ENCODE data around the gene TACC2. TPM values are rescaled to one million over a fixed set of nuclear protein-coding genes. Genes with fewer than 3 reads are reported as not detected.

TACC2 gene
- total and polyA plus RNA-seq, 12 donors, result 68.1 to 451 (median 364) TPM

- H3K36me3 ChIP-seq, result peaks cover 0 to 92% (median 9%) of the 10 kb centered on the region in 9 donors
- DNase-seq (no peak), ATAC-seq (peak in 2 of 8 donors; percentile 12 to 18)
- intact Hi-C loops (cut with DNase I), result no loop called here
- H3K4me1 ChIP-seq, result peaks cover 0 to 42% (median 4%) of the 10 kb centered on the region in 9 donors
- TF ChIP-seq, protein P1, sequence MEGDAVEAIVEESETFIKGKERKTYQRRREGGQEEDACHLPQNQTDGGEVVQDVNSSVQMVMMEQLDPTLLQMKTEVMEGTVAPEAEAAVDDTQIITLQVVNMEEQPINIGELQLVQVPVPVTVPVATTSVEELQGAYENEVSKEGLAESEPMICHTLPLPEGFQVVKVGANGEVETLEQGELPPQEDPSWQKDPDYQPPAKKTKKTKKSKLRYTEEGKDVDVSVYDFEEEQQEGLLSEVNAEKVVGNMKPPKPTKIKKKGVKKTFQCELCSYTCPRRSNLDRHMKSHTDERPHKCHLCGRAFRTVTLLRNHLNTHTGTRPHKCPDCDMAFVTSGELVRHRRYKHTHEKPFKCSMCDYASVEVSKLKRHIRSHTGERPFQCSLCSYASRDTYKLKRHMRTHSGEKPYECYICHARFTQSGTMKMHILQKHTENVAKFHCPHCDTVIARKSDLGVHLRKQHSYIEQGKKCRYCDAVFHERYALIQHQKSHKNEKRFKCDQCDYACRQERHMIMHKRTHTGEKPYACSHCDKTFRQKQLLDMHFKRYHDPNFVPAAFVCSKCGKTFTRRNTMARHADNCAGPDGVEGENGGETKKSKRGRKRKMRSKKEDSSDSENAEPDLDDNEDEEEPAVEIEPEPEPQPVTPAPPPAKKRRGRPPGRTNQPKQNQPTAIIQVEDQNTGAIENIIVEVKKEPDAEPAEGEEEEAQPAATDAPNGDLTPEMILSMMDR (IDR thresholded peaks at IDR 0.05), result no peak
- 93 to 94% methylated on average over 11 of the region's 11 CpGs for WGBS, 2 donors
- peak overlapping the region in 4 of 10 donors; percentile 5 to 41 (median 27) for H3K27ac ChIP-seq
- no peaks in the 10 kb centered on the region for H3K27me3 ChIP-seq
- no peaks in the 10 kb centered on the region for H3K9me3 ChIP-seq
- H3K4me3 ChIP-seq, result no peak overlapping the region
Measured at GRCh38 chr10:122249303-122249850, 260.4 kb downstream of the TACC2 start.

DNA sequence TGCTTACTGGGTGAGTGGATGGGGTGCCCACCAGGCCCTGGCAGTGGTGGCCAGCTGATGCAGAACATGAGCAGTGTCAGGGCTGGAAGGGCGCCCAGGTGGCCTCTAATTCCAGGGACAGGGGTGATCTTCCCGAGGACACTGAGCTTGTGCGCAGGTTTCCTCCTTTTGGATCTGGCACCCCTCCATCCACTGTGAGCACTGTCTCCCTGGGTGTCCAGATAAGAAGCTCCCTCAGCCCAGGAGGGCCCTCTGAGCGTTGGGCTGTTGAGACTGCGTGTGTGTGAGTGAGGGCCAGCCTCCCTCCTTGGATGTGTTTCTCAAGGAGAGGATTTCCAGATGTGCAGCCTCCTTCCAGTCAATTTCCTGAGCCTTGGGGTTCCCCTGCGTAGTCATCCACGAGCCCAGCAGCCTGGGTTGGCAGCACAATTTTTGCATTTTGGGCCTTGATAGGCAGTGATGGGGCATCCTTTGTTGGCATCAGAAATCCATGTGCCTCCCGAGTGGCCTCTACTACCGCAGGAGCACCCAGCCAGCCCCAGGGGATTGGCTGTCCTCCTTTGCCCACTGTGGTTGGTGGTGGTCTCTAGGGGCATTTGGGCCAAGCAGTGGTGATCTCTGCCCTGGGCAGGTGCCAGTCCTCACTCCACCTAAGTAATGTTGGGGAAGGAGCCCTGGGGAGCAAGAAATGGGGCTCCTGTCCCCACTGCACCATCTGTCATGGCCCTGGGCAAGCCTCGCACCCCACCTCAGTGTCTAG is 261.2 kb downstream of the TACC2 start:
- peak overlapping the region in 4 of 10 donors; percentile 5 to 43 (median 36) for H3K27ac ChIP-seq
- DNase-seq, result peak; percentile 40 to 55
- TF ChIP-seq, protein P1 (IDR thresholded peaks at IDR 0.05), result no peak
- no peaks in the 10 kb centered on the region for H3K9me3 ChIP-seq
- peak in 6 of 8 donors; percentile 41 to 77 (median 54) for ATAC-seq
- intact Hi-C loops (cut with DNase I), result no loop called here
- 76 to 78% methylated on average over 10 of the region's 10 CpGs for WGBS, 2 donors
- no peaks in the 10 kb centered on the region for H3K27me3 ChIP-seq
- H3K36me3 ChIP-seq, result peaks cover 0 to 92% (median 9%) of the 10 kb centered on the region in 9 donors
- peaks cover 0 to 43% (median 4%) of the 10 kb centered on the region in 9 donors for H3K4me1 ChIP-seq
- H3K4me3 ChIP-seq, result no peak overlapping the region

GRCh38 chr10:122251459-122252255 is 262.7 kb downstream of the TACC2 start:
- ATAC-seq, result no peak
- TF ChIP-seq, protein P1 (IDR thresholded peaks at IDR 0.05), result no peak
- WGBS, 2 donors, result 92 to 94% methylated on average over 11 of the region's 11 CpGs
- no peaks in the 10 kb centered on the region for H3K27me3 ChIP-seq
- no peak overlapping the region for H3K27ac ChIP-seq
- intact Hi-C loops (cut with DNase I), result no loop called here
- no peak for DNase-seq
- peaks cover 0 to 41% (median 4%) of the 10 kb centered on the region in 9 donors for H3K4me1 ChIP-seq
- H3K36me3 ChIP-seq, result peaks cover 0 to 92% (median 14%) of the 10 kb centered on the region in 9 donors
- no peaks in the 10 kb centered on the region for H3K9me3 ChIP-seq
- H3K4me3 ChIP-seq, result no peak overlapping the region

DNA sequence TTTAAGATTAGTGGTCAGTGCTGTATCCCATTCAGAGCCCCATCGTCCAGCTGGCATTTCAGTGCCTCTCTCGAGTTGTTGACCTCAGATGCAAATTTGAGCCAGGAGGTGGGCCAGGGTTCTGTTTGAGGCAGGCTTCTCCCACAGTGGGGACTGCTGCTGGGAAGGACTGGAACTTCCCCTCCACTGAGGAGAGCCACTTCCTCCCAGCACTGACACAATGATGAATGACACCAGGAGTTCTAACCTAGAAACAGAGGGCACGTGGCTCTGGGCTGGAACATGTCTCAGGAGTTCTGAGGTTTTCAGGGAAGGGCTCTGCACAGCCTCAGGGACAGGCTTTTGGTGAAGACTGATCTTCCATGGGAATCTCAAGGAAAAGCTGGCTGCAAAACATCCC is 263.8 kb downstream of the TACC2 start:
- Histone ChIP-seq H3K9me3 (no peaks in the 10 kb centered on the region), H3K36me3 (peaks cover 0 to 97% (median 14%) of the 10 kb centered on the region in 9 donors), H3K4me1 (peaks cover 0 to 33% (median 4%) of the 10 kb centered on the region in 9 donors), H3K27me3 (no peaks in the 10 kb centered on the region), H3K27ac (no peak overlapping the region), H3K4me3 (no peak overlapping the region)
- intact Hi-C loops (cut with DNase I), result no loop called here
- ATAC-seq (peak in 4 of 8 donors; percentile 8 to 74 (median 36)), DNase-seq (no peak)
- TF ChIP-seq, protein P1 (IDR thresholded peaks at IDR 0.05), result no peak
- WGBS, 2 donors, result 28 to 45% methylated on average over 3 of the region's 3 CpGs
